ENCODE results near the gene ACVR1.

Gene ACVR1
- total RNA-seq, result 11.6 to 35.0 (median 17.5) reads per million in 18 experiments

- peak; percentile 93 to 95 for DNase-seq
Observed at GRCh38 chr2:157876066-157876785, at the start of gene ACVR1. TSS of gene ACVR1 (minus strand) at chr2:157876330. CDS start at chr2:157799493, 76,837 bp downstream.

- no peak for DNase-seq
Observed at GRCh38 chr2:157925071-157925470, 48.9 kb upstream of the ACVR1 start.

GRCh38 chr2:157923598-157924217, 47.6 kb upstream of the ACVR1 start:
- DNase-seq, result no peak

GRCh38 chr2:157922815-157923214, 46.7 kb upstream of the ACVR1 start:
- no peak for DNase-seq

GRCh38 chr2:157922336-157922735, 46.2 kb upstream of the ACVR1 start:
- DNase-seq, result no peak

GRCh38 chr2:157920736-157921135, 44.6 kb upstream of the ACVR1 start:
- DNase-seq, result no peak

- no peak for DNase-seq
Observed at GRCh38 chr2:157919181-157919580, 43.1 kb upstream of the ACVR1 start.

GRCh38 chr2:157918319-157918718, 42.2 kb upstream of the ACVR1 start:
- DNase-seq, result no peak

- DNase-seq, result no peak
Observed at GRCh38 chr2:157911750-157912149, 35.6 kb upstream of the ACVR1 start.

- DNase-seq, result no peak
Observed at GRCh38 chr2:157911246-157911645, 35.1 kb upstream of the ACVR1 start.

GRCh38 chr2:157905092-157905491, 29.0 kb upstream of the ACVR1 start:
- DNase-seq, result peak in 1 of 2 donors; percentile 7

- DNase-seq, result no peak
Observed at GRCh38 chr2:157903626-157904025, 27.5 kb upstream of the ACVR1 start.

GRCh38 chr2:157903151-157903550, 27.0 kb upstream of the ACVR1 start:
- DNase-seq, result no peak

GRCh38 chr2:157902692-157903091, 26.6 kb upstream of the ACVR1 start:
- peak; percentile 77 to 88 for DNase-seq

GRCh38 chr2:157901325-157901724, 25.2 kb upstream of the ACVR1 start:
- DNase-seq, result no peak

- DNase-seq, result no peak
Observed at GRCh38 chr2:157900684-157901083, 24.6 kb upstream of the ACVR1 start.

GRCh38 chr2:157900203-157900602, 24.1 kb upstream of the ACVR1 start:
- no peak for DNase-seq

- DNase-seq, result no peak
Observed at GRCh38 chr2:157899125-157899839, 23.2 kb upstream of the ACVR1 start.

- peak; percentile 78 to 90 for DNase-seq
Observed at GRCh38 chr2:157898591-157898996, 22.5 kb upstream of the ACVR1 start.

- DNase-seq, result no peak
Observed at GRCh38 chr2:157897106-157897971, 21.2 kb upstream of the ACVR1 start.

GRCh38 chr2:157895531-157895930, 19.4 kb upstream of the ACVR1 start:
- DNase-seq, result no peak

- peak; percentile 45 to 52 for DNase-seq
Observed at GRCh38 chr2:157894694-157895435, 18.7 kb upstream of the ACVR1 start.
